Liver (tissue), 9 donors: ENCODE measurements around the gene DMTF1. TPM values are rescaled to one million over a fixed set of nuclear protein-coding genes. Genes with fewer than 3 reads are reported as not detected.

Experiments used
- DNase-seq: peaks from one replicate; pipeline ENCODE4 v3.0.0-alpha.2; 2017; ENCODE audit warnings: low spot score
- H3K27ac ChIP-seq, 2 donors: one replicate each; pipeline ENCODE4 v1.7.0; 2013; ENCODE audit warnings: inconsistent platforms in 2 of 2, low read length in 2 of 2, control low read depth in 1 of 2, low read depth in 1 of 2, mild to moderate bottlenecking in 1 of 2
- H3K27me3 ChIP-seq, 4 donors: one replicate each; pipeline versions ENCODE4 v1.6.1 to v1.7.0; 2013; ENCODE audit warnings: low read length in 3 of 4, inconsistent platforms in 1 of 4, mild to moderate bottlenecking in 1 of 4, moderate library complexity in 1 of 4; ENCODE audit not compliant: control insufficient read depth in 4 of 4, insufficient read depth in 4 of 4
- H3K36me3 ChIP-seq, 4 donors: one replicate each; pipeline versions ENCODE4 v1.6.1 to v1.7.0; 2013; ENCODE audit warnings: low read length in 3 of 4, mild to moderate bottlenecking in 3 of 4, low read depth in 1 of 4, moderate library complexity in 1 of 4; ENCODE audit not compliant: control insufficient read depth in 4 of 4, insufficient read depth in 3 of 4
- H3K4me1 ChIP-seq, 4 donors: one replicate each; pipeline versions ENCODE4 v1.6.1 to v1.7.0; 2013; ENCODE audit warnings: low read length in 3 of 4, mild to moderate bottlenecking in 3 of 4, moderate library complexity in 1 of 4; ENCODE audit not compliant: control insufficient read depth in 4 of 4, insufficient read depth in 4 of 4
- H3K4me3 ChIP-seq, 3 donors: one replicate each; pipeline versions ENCODE4 v1.6.1 to v1.7.0; 2013; ENCODE audit warnings: low read length in 3 of 3, control low read depth in 1 of 3, low read depth in 1 of 3, mild to moderate bottlenecking in 1 of 3
- H3K9ac ChIP-seq, 2 donors: one replicate each; pipeline ENCODE4 v1.7.0; 2013; ENCODE audit warnings: low read length in 2 of 2, mild to moderate bottlenecking in 2 of 2, moderate library complexity in 2 of 2, control low read depth in 1 of 2, low read depth in 1 of 2
- H3K9me3 ChIP-seq, 4 donors: one replicate each; pipeline versions ENCODE4 v1.6.1 to v1.7.0; 2013; ENCODE audit warnings: low read length in 3 of 4; ENCODE audit not compliant: control insufficient read depth in 4 of 4
- CTCF ChIP-seq: fragments of 150-350 bp; IDR thresholded peaks from 2 replicates; pipeline ENCODE4 v1.5.1; 2017; ENCODE audit warnings: improper control_type of control experiment, low read depth, low read length; ENCODE audit not compliant: missing input control
- EGR1 ChIP-seq, 2 donors: IDR thresholded peaks; 2 replicates each; pipeline ENCODE4 v1.6.1; 2016 to 2018; ENCODE audit warnings: antibody characterized with exemption in 2 of 2, low read depth in 2 of 2
- FOXA1 ChIP-seq: IDR thresholded peaks from 2 replicates; pipeline ENCODE4 v1.6.1; 2016; ENCODE audit warnings: antibody characterized with exemption
- FOXA2 ChIP-seq: IDR thresholded peaks from 2 replicates; pipeline ENCODE4 v1.6.1; 2016; ENCODE audit warnings: antibody characterized with exemption
- GABPA ChIP-seq, 2 donors: IDR thresholded peaks in 1 of 2; conservative IDR thresholded peaks in 1 of 2; 2 replicates each; pipeline ENCODE4 v1.6.1; 2016; ENCODE audit warnings: antibody characterized with exemption in 2 of 2, mild to moderate bottlenecking in 1 of 2, moderate library complexity in 1 of 2
- HNF4A ChIP-seq, 2 donors: conservative IDR thresholded peaks; 2 replicates each; pipeline ENCODE4 v1.6.1; 2016; ENCODE audit warnings: antibody characterized with exemption in 2 of 2, mild to moderate bottlenecking in 2 of 2
- NR2F2 ChIP-seq: IDR thresholded peaks from 2 replicates; pipeline ENCODE4 v1.6.1; 2016; ENCODE audit warnings: antibody characterized with exemption
- RAD21 ChIP-seq, 2 donors: IDR thresholded peaks; 2 replicates each; pipeline ENCODE4 v1.6.1; 2016; ENCODE audit warnings: antibody characterized with exemption in 2 of 2, mild to moderate bottlenecking in 2 of 2
- REST ChIP-seq: IDR thresholded peaks from 2 replicates; pipeline ENCODE4 v1.6.1; 2016; ENCODE audit warnings: antibody characterized with exemption, mild to moderate bottlenecking
- RXRA ChIP-seq, 2 donors: IDR thresholded peaks; 2 replicates each; pipeline ENCODE4 v1.6.1; 2017 to 2018; ENCODE audit warnings: antibody characterized with exemption in 2 of 2, mild to moderate bottlenecking in 1 of 2
- SP1 ChIP-seq: IDR thresholded peaks from 2 replicates; pipeline ENCODE4 v1.6.1; 2018; ENCODE audit warnings: antibody characterized with exemption, mild to moderate bottlenecking
- ZBTB33 ChIP-seq: IDR thresholded peaks from 2 replicates; pipeline ENCODE4 v1.6.1; 2016; ENCODE audit warnings: antibody characterized with exemption
- WGBS: extraction: QIAGEN DNeasy Blood & Tissue Kit; methylation state at CpG from one replicate; pipeline ENCODE4 v1.1.7; 2013; 5-methylcytosine and 5-hydroxymethylcytosine counted together
- polyA plus RNA-seq, 2 donors: library from polyadenylated mRNA; stranded (reverse) in 1 of 2; unstranded in 1 of 2; fragments of 200-250 nt in 1 of 2; fragments of >200 nt in 1 of 2; fragmentation: Nextera tagmentation in 1 of 2; extraction: Ambion mirVana in 1 of 2; gene quantifications; one replicate each; pipeline versions ENCODE4 v1.2.1 to v1.2.3, GENCODE V29; 2013 to 2015
- total RNA-seq, 2 donors: library from RNA; depleted of rRNA; stranded (reverse); fragments of >200 nt; gene quantifications; one replicate each; pipeline ENCODE4 v1.2.3, GENCODE V29; 2014
- TF ChIP-seq, protein P1 (sequence below): IDR thresholded peaks from 2 replicates; pipeline ENCODE4 v1.6.1; 2016; ENCODE audit warnings: antibody characterized with exemption
- donor health status: healthy.
- donor health status: healthy.
- donor health status: healthy.
- donor health status: healthy.
- donor health status: healthy.

The DMTF1 gene
- total and polyA plus RNA-seq, 4 donors, result 6.5 to 54.6 (median 26.0) TPM

DNA sequence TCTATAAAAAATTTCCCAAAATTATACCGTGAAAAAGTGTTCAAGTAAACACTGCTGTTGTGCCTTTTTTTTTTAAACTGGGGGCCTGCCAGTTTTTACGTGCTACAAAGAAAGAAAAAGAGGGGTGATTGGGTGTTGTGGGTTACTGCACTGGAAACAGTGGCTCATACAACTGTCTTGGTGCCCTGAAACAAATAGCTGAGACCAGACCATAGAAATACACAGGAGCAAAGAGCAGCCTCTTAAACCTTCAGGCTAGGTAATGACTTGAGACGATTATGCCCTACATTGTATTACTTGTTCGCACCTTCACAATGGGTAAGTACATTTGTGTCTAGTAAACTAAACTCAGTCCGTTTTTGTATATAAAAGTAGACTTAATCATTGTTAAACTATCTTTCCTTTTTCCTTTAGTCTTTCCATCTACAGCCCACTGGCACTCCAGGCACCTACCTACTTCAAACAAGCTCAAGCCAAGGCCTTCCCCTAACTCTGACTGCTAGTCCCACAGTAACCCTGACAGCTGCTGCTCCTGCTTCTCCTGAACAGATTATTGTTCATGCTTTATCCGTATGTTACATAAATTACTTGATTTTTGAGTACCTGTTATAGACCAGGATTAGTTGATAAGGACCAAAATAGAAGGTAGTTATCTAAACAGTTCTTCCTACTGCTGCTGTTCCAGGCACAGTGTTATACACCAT, 40.7 kb downstream of the DMTF1 start:
- H3K9ac ChIP-seq, result no peak overlapping the region
- H3K36me3 ChIP-seq, result peaks cover 7 to 86% (median 72%) of the 10 kb centered on the region in 4 donors

GRCh38 chr7:87193912-87194311, 41.7 kb downstream of the DMTF1 start:
- no peaks in the 10 kb centered on the region for H3K4me1 ChIP-seq
- no peaks in the 10 kb centered on the region for H3K27me3 ChIP-seq
- no peak overlapping the region for H3K4me3 ChIP-seq
- H3K36me3 ChIP-seq, result peaks cover 7 to 81% (median 66%) of the 10 kb centered on the region in 4 donors
- H3K27ac ChIP-seq, result no peak overlapping the region
- 98% methylated on average over 1 of the region's 1 CpG for WGBS
- no peak for DNase-seq
- H3K9me3 ChIP-seq, result no peaks in the 10 kb centered on the region
- no peak overlapping the region for H3K9ac ChIP-seq
- no peak for TF ChIP-seq GABPA (IDR thresholded peaks at IDR 0.05 in 1 of 2, conservative IDR thresholded peaks at IDR 0.05 in 1 of 2)
- TF ChIP-seq REST, result no peak
- TF ChIP-seq, protein P1, sequence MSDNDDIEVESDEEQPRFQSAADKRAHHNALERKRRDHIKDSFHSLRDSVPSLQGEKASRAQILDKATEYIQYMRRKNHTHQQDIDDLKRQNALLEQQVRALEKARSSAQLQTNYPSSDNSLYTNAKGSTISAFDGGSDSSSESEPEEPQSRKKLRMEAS, result no peak
- TF ChIP-seq FOXA2, result no peak
- TF ChIP-seq EGR1 (IDR thresholded peaks at IDR 0.05; ENCODE audit: low read depth in 2 of 2), result no peak
- TF ChIP-seq SP1, result no peak
- TF ChIP-seq CTCF, result no peak
- TF ChIP-seq ZBTB33, result no peak
- no peak for TF ChIP-seq RXRA (IDR thresholded peaks at IDR 0.05)
- no peak for TF ChIP-seq HNF4A (conservative IDR thresholded peaks at IDR 0.05)
- no peak for TF ChIP-seq FOXA1

More for the DNA sequence above, 40.7 kb downstream of the DMTF1 start:
- no peak for DNase-seq
- Histone ChIP-seq H3K9me3 (no peaks in the 10 kb centered on the region), H3K4me1 (no peaks in the 10 kb centered on the region), H3K4me3 (no peak overlapping the region), H3K27me3 (no peaks in the 10 kb centered on the region), H3K27ac (no peak overlapping the region)
- TF ChIP-seq FOXA1 (no peak), EGR1 (IDR thresholded peaks at IDR 0.05; ENCODE audit: low read depth in 2 of 2) (no peak), CTCF (no peak), RAD21 (IDR thresholded peaks at IDR 0.05) (no peak), ZBTB33 (no peak), SP1 (no peak), NR2F2 (no peak)
- WGBS, result 90% methylated on average over 6 of the region's 6 CpGs
